Liver (tissue), 3 donors: ENCODE measurements around the gene PBOV1.

Experiments used
- CTCF ChIP-seq: fragments of 150-350 bp; IDR thresholded peaks from 2 replicates; pipeline ENCODE4 v1.5.1; 2017; ENCODE audit warnings: improper control_type of control experiment, low read depth, low read length; ENCODE audit not compliant: missing input control
- RAD21 ChIP-seq, 2 donors: IDR thresholded peaks; 2 replicates each; pipeline ENCODE4 v1.6.1; 2016; ENCODE audit warnings: antibody characterized with exemption in 2 of 2, mild to moderate bottlenecking in 2 of 2
- donor health status: healthy.
- donor health status: healthy.

GRCh38 chr6:138253731-138254130, 35.4 kb upstream of the PBOV1 start:
- TF ChIP-seq CTCF, result no peak
- TF ChIP-seq RAD21 (IDR thresholded peaks at IDR 0.05), result no peak
